Activated CD4-positive, alpha-beta T cell treated with anti-CD3 and anti-CD28 coated beads, Interleukin-2, amount 50 U/mL, for 48 hours (primary cell): Measurements from ENCODE around the gene TTC39A.

ENCODE experiments used
- DNase-seq, 2 experiments: peaks; one replicate each; pipeline ENCODE4 v3.0.0-alpha.2; 2020

The TTC39A gene

DNA sequence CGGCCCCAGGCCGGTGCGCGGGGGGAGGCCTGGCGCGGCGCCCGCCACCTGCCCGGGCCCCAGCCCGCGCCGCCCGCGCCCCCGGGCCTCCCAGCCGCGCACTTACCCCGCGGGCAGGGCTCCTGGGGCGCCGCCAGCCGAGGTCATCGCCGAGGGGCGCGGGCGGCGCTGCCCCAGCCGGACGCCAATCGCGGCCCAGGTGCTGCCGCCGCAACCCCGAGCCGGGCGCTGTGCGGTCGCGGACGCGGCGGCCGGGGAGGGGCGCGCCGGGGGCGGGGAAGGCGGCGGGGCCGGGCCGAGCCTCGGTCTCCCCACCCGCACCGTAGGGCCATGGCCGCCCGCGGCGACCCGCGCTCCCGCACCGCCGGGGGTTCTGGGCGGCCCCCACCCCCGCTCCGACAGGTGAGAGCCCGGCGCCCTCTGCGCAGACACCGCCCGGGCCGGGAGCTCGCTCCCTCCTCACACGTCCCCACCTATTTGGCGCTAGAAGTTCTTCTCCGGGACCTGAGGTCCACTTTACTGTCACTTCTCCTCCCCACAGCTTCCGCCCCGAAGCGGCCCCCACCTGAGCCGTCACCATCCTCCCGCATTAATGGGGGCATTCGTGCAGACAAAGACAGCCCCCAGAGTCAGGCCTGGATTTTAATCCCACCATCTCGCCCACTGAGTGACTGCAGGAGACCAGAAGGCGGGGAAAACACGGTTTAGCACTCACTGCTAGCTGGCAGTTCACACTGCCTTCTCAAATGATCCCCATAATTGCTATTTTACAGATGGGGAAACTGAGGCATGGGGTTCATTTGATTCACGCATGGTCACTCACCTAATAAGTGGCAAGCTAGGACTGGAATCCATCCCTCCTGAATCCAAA is at the start of gene TTC39A:
TSS of gene TTC39A (minus strand) at position 232 of the 871 bp plus-strand sequence. CDS start at position 147, 85 bp downstream.
- no peak for DNase-seq

DNA sequence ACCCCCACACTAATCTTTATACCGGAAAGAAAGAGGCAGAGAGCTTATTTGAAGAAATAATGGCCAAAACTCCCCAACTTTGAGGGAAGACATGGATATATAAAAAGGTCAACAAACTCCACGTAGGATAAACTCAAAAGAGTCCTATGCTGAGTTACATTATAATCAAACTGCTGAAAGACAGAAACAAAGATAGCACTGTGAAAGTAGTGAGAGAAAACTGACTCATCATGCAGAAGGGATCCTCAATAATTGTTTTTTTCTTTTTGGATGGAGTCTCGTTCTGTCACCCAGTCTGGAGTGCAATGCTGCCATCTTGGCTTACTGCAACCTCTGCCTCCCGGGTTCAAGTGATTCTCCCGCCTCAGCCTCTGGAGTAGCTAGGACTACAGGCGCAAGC is 48.5 kb upstream of the TTC39A start:
- no peak for DNase-seq

DNA sequence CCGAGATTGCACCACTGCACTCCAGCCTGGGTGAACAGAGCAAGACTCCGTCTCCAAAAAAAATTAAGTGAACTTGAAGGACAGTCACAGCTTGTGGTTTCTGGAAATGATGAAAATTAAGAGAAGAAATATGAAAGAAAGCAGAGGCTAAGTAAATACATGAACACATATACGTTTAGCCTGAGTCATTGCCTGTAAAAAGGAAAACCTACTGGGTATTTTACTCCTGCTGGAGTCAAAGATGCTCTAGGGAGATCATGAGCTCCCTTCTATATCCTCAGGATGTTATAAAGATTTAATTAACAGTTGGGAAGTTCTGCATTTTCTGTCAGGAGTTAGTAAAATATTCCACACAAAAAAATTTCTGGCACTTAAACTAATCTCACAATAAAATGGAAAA is 43.5 kb upstream of the TTC39A start:
- DNase-seq, result no peak

DNA sequence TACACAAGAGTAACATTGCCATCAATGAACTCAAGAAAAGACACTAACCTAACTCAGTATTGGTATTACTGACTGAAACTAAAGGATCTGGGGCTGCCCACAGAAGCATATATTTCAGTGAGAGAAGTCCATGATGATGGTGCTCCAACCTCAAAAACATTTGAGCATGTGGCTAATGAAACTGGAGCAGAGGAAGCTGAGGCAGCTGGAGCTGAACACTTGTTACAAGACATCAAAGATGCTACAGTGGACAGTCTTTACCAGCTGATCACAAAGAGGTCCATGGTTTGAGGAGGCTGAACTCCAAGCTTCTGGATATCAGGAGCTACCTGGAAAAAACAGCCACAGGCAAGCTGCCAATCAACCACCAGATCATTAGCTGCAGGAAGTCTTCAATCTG is 42.2 kb upstream of the TTC39A start:
- no peak for DNase-seq

DNA sequence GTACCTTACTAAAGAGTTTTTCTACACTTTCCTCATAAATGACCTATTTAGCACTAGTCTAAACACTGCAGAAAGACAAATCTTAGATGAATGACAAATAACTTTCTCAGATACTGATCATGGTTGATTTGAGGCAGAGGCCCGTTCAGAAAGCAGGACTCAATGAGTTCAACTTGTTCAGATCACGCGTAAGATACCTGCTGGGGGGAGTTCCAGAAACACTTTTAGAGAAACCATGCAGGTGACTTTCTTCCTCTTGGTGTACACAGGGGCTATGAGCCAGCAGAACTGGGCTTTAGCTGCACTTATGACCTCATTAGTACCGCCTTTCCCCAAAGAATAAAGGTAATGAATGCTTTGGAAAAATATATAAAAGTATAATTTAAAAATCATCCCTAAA is 38.8 kb upstream of the TTC39A start:
- DNase-seq, result no peak

DNA sequence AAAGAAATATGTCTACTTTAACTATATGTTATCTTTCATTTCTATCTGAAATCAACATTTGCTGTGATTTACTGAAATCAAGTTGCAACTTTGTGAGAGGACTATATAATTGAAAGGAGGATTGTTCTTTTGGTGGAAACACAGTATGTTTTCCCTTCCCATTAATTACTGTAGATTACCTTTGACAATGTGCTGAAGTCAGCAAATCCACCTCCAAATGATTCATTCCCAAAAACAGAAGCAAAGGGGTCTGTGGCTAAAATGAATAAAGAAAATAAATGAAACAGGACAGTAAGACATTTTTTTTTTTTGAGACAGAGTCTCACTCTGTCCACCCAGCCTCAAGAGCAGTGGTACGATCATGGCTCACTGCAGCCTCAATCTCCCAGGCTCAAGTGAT is 35.4 kb upstream of the TTC39A start:
- DNase-seq, result no peak

DNA sequence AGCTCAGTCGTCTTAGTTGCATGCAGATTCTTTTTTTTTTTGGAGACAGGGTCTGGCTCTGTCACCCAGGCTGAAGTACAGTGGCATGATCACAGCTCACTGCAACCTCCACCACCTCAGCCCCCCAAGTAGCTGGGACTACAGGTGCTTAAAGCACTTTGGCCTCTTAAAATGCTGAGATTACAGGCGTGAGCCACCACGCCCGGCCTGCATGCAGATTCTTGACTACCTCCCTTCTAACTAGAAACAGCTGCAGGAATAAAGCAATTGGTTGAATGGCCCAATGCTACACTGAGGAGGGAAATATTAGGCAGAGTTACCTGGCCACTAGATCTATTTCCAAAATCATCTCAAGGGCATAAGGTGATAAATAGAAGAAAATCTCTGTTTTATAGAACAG is 29.5 kb upstream of the TTC39A start:
- no peak for DNase-seq

DNA sequence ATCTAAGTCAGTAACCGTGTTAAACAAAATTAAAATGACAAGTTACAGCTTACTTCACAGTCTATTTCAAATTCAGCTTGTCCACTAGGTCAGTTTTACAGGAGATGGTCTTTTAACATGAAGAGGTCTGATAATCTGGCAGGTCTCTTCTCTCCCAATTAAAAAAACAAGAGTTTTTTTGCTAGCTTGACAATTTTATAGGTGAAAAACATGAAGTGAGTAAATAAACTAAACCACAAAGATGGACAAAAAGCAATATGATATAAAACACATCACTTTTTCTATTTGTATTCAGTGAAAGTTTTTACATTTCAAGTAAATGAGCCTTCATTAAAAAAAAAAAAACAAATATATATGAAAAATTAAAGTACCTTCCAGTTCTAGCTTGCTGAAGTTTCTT is 25.0 kb upstream of the TTC39A start:
- DNase-seq, result no peak

DNA sequence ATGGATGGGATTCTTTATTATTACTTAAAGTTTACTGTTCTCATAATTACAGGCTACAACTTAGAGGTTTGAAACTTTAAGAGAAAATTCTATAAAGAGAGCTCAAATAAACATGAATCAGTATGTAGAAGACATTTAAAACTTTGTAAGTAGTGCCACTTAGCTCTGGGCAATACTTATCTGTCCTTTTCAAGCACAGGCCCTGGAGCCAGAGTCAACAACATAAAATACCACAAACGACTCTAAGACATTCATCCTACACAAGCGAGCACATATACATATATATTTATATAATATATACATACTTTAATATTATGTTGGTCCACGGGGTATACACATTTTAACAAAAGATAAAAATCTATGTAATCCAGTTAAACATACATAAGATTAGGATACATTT is 24.1 kb upstream of the TTC39A start:
- no peak for DNase-seq

DNA sequence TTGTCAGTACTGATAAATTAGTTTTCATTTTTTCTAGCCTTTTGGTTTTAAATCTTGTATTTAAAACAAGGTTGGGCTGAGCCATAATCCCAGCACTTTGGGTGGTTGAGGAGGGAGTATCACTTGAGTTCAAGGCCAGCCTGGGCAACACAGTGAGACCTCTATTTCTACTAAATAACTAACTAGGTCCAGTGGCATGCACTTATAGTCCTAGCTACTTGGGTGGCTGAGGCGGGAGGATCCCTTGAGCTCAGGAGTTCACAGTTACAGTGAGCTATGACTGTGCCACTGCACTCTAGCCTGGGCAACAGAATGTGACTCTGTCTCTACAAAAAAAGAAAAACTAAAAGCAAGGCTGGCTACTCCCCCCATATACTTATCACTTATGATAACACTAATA is 21.5 kb upstream of the TTC39A start:
- DNase-seq, result no peak

DNA sequence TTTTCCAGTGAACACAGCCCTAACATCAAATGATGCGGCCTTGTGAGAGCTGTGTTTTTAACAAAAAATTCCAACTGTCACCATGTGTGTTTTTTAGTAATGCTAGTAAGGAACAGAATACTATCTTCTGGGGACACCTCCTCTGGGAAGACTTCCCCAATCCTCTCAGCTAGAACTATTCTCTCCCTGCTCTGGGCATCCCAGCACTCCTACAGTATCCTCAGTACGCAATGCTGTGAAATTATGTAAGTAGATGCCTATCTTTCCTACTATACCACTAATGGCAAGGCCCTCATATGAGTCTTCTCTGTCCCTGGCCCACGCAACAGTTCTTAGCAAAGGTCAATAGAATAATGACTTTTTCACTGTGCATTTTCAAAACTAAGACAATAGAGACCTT is 19.5 kb upstream of the TTC39A start:
- DNase-seq, result no peak

DNA sequence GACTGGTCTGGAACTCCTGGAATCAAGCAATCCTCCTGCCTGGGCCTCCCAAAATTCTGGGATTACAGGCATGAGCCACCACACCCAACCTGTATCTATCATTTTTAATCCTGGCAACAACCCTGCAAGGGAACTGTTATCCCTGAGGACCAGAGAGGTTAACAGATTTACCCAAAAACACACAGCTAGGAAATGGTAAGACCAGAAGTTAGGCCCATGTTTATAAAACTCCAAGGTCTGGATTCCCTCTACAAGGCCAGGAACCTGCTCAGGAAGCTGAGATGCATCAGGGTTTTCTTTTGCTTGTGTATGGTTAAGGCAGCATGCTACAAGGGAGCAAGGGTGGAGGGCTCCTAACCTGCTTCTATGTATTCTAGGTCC is 17.8 kb upstream of the TTC39A start:
- DNase-seq, result no peak

DNA sequence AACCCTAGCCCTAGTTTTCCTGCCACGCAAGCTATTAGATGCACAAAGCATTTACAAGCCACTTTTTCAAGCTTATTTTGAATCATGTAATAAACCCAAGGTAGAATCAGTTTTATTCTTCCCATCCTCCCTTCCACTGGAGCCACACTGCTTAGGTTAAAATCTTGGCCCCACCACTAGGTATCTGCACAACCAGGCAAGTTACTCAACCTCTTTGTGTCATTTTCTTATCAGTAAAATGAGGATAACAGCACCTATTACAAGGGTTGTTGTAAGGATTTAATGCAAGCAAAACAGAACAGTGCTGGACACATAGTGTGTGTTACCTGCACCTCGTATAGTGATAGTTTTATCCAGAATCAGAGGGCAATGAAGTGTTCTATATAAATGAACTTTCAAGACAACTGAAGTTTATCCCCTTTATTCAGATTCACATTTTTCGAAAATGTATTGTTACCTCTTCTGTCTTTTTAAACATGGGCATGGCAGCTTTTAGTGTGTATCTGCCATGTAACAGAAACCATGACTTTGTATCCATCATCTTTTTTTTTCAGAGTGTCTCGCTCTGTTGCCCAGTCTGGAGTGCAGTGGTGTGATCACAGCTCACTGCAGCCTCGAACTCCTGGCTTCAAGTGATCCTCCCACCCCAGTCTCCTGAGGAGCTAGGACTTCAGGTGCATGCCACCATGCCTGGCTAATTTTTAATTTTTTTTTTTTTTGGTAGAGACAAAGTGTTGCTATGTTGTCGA is 17.2 kb upstream of the TTC39A start:
- no peak for DNase-seq

DNA sequence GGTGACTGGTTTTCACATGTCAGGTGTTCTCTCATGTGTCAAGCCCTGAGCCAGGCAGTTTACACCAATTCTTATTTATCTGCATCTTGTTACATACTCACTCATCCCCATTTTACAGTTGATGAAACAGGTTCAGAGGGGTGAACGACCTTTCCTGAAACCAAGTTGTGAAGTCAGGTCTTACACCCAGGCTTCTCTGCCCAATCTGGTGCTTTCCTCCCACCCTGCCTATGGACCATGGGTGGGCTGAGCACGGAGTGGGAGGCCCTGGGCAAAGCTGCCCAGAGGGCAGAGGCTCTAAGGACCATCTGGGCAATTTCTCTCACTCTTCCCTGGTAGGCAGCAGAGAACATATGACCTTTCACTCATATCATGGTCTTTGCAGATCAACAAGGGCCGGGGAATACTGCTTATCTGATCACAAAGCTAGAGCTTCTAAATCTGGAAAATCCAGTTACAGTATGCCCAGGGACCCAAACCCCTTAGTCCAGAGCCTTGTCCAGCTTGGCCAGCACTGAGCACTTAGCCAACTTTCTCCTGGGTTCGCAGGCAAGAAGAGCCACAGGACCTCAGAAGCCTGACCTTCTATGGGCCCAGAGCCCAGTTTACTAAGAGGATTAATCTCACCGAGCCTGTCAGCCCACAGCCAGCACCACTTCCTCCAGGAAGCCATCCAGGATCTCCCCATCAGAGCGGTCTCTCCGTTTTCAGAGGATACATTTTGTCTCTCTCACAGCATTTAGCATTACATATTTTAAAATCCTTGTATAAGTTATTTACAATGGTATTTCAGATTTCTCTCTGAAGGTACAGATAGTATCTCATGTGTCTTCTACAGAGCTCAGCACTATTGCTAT is 16.0 kb upstream of the TTC39A start:
- no peak for DNase-seq

DNA sequence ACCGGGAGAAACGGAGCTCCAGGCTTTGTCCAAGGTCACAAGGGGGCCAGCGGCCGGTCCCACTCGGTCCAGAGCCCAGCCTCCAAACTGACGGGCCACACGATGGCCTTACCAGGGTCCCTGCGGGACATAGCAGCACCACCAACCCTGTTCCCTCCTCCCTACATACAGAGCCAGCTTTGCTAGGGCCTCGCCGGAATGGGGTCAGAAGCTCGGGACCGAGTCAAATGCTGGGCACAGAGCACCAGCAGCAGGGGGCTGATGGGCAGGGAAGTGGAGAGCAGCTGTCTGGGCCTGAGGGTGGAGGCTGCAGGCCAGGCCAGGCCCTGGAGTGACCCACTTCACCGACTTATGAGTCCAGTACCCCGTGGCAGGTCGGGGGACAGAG is 14.9 kb upstream of the TTC39A start:
- DNase-seq, result no peak

DNA sequence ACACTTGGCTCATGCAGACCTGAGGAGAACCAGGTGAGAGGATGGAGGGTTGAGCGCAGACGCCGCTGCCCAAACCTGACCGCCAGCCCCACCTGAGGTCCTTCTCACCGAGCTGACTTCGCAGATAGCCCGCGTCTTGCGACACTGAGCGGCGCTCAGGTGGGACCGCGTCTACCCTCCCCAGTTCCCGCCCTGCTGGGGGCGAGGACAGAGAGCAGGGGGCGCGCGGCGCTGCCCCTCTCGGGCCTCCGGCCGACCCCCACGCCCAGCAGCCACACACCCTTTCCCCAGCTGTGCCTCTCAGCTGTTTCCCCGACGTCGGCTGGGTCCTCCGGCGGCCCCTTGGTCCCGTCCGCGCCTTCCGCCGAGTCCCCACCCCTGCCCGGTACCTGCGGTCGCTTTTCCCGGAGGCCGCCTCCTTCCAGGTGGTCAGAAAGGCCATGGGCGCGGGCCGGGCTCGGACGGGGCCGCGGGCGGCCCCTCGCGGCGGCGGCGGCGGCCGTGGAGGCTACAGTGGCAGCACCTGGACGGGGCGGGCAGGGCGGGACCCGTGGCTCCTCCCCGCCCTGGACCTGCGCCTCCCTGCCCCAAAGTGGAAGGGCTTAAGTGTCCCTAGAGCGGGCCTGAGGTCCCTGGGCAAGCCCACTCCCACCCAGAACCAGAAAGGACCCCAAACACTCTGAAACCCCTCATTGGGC is 14.4 kb upstream of the TTC39A start:
- no peak for DNase-seq

DNA sequence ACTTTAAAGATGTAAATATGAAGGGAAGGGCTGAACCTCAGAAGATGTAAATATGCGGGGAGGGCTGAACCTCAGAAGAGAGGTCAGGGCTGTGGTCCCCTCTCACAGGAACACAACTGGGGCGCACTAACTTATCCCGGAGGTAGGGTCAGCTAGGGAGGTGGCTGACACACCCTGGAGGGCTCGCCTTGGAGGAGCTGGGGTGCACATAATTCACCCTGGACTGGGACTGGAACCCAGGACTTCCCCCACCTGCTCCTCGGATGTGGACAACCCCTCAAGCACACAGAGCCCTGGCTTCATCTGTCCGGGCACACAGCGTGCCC is 13.9 kb upstream of the TTC39A start:
- DNase-seq, result no peak

DNA sequence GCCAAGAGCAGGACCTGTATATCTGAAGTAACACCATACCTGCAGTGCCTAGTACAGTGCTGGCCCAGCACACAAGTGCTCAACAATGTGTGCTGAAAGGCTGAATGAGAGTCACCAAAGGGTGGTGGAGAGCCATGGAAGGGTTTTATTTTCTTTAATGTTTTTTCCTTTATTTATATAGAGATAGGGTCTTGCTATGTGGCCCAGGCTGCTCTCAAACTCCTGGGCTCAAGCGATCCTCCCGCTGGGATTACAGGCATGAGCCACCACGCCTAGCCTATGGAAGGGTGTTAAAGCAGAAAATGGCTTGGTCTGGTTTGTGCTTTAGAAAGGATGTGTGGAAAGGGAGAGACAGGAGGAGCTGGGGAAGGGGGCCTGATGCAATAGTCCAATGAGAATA is 13.3 kb upstream of the TTC39A start:
- no peak for DNase-seq

DNA sequence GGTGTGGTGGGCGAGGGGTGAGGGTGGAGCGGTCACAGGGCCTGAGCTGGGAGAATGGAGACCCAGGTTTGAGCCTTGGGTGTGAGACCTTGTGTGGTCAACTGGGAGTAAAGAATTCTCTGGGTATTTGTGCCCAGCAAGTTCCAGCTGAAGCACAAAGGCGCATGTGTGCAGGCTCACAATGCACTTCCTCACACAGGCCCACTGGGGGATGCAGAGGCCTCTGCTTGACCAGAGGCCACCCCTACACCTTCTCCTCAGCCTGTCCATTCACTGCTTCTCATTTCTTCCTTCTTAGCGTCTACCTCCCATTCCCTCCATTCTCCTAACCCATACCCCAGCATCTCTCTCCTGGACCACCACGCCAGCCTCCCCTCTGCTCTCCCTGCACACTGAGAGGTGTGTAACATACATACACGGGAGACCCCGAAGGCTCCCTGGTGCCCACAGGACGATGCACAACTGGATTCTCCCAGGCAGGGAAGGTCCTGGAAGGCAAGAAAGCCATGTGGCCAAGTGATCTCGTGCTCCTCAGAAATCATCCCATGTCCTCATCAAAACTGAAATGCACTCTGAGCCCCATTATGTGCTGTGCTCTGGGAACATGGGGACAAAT is 12.3 kb upstream of the TTC39A start:
- DNase-seq, result no peak

DNA sequence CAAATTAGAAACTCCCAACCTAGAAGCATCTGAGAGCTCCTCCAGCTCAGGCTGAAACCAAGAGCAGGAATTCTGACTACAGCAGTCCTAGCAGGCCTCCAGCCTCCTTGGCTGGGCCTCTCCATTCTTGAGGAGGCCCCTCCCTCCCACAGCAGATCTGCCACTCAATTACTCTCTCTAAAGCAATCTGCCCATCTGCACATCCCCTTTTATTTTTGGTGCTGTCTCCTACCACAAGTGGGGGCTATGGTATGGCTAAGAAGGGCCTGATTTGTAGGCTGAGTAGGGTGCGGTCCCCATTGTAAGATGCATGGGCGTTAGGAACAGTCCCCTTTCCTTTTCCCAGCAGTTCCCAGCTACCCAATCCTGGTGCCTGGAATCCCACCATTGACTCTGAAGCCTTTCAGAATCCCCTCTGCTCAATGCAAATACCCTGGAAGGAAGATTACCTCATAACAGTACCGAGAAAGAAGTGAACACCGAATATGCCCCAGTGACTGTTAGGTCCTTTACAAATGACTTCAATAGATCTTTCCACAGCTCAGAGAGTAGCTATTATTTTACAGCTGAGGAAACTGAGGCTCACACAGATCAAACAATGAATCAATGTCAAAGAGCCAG is 11.6 kb upstream of the TTC39A start:
- DNase-seq, result no peak

DNA sequence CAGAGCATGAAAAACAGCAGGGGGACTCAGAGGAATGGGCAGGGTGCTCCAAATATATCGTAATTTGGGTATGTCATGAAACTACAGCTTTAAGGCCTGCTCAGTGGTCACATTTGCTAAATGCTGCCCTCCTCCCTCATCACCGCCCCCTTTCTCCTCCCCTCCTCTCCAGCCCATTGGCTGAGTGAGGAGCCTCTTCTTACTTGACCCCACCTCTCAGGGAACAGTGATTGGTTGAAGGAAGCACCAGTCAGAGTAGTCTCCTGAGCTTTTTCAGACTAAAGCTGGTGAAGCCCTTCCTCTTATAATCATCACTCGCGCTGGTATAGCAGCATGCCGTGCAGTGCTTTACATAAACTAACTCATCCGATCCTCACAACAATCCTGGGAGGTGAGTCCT is 10.0 kb upstream of the TTC39A start:
- no peak for DNase-seq

DNA sequence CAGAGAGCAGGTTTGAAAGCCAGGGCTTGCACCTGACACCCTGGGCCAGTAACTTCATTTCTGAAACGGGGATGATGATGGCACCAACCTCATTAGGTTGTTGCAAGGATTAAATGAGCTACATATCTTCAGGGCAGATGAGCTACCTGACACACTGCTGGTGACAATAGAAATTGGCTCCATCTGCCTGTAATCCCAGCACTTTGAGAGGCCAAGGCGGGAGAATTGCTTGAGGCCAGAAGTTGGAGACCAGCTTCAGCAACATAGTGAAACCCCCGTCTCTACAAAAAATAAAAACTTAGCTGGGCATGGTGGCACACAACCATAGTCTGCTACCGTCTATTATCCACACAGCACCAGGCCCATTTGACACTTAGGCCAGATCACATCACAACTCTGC is 6.3 kb upstream of the TTC39A start:
- DNase-seq, result no peak
